HepG2 (cell line): ENCODE data around the gene HNRNPR. TPM values are rescaled to one million over a fixed set of nuclear protein-coding genes. Genes with fewer than 3 reads are reported as not detected.

ENCODE experiments used
- FIP1L1 ChIP-seq: fragments of 200-400 bp; formaldehyde crosslinking; IDR thresholded peaks from 2 replicates; pipeline ENCODE4 v1.6.1; 2018; ENCODE audit warnings: low read depth, mild to moderate bottlenecking, low read length, moderate library complexity, borderline replicate concordance; ENCODE audit not compliant: insufficient read depth
- GATAD2A ChIP-seq: IDR thresholded peaks from 2 replicates; pipeline ENCODE4 v1.6.1; 2016
- HOXA3 ChIP-seq: sonication (generic); formaldehyde crosslinking; IDR thresholded peaks from 2 replicates; pipeline ENCODE4 v1.5.0; 2020; ENCODE audit warnings: missing genetic modification reagents
- MIER2 ChIP-seq: IDR thresholded peaks from 2 replicates; pipeline ENCODE4 v1.6.1; 2016; ENCODE audit warnings: missing biosample characterization, missing genetic modification reagents
- MTF1 ChIP-seq: sonication (generic); formaldehyde crosslinking; IDR thresholded peaks from 2 replicates; pipeline ENCODE4 v1.5.0; 2020; ENCODE audit warnings: missing genetic modification reagents
- NAIF1 ChIP-seq: sonication (generic); formaldehyde crosslinking; IDR thresholded peaks from 2 replicates; pipeline ENCODE4 v1.5.0; 2020; ENCODE audit warnings: mild to moderate bottlenecking, missing genetic modification reagents, borderline replicate concordance
- PAX8 ChIP-seq: sonication (generic); formaldehyde crosslinking; IDR thresholded peaks from 2 replicates; pipeline ENCODE4 v1.8.0; 2022; ENCODE audit warnings: mild to moderate bottlenecking, missing genetic modification reagents, borderline replicate concordance
- PCBP1 ChIP-seq: fragments of 200-400 bp; formaldehyde crosslinking; IDR thresholded peaks from 2 replicates; pipeline ENCODE4 v1.6.1; 2017; ENCODE audit warnings: mild to moderate bottlenecking, low read depth, low read length, borderline replicate concordance
- PHF5A ChIP-seq: IDR thresholded peaks from one replicate; pipeline ENCODE4 v1.6.1; 2018; ENCODE audit warnings: low read depth, missing genetic modification reagents; ENCODE audit not compliant: unreplicated experiment
- SRF ChIP-seq: IDR thresholded peaks from 2 replicates; pipeline ENCODE4 v1.6.1; 2011; ENCODE audit warnings: mild to moderate bottlenecking, low read depth, low read length, moderate library complexity
- STAT5B ChIP-seq: sonication (generic); formaldehyde crosslinking; IDR thresholded peaks from 2 replicates; pipeline ENCODE4 v1.4.0; 2020; ENCODE audit warnings: missing genetic modification reagents
- TEAD3 ChIP-seq: optimal IDR thresholded peaks from 2 replicates; pipeline ENCODE3; 2016; ENCODE audit warnings: borderline replicate concordance
- TRIM24 ChIP-seq: sonication (generic); formaldehyde crosslinking; IDR thresholded peaks from 2 replicates; pipeline ENCODE4 v1.8.0; 2022; ENCODE audit warnings: mild to moderate bottlenecking, missing genetic modification reagents
- ZC3H13 ChIP-seq: sonication (generic); formaldehyde crosslinking; IDR thresholded peaks from 2 replicates; pipeline ENCODE4 v1.8.1; 2023; ENCODE audit warnings: mild to moderate bottlenecking, missing genetic modification reagents, moderate library complexity
- ZKSCAN1 ChIP-seq: fragments of 150-350 bp; IDR thresholded peaks from 2 replicates; pipeline ENCODE4 v1.6.1; 2014; ENCODE audit warnings: low read length
- ZNF546 ChIP-seq: sonication (generic); formaldehyde crosslinking; conservative IDR thresholded peaks from 2 replicates; pipeline ENCODE4 v1.8.1; 2023; ENCODE audit warnings: mild to moderate bottlenecking, missing genetic modification reagents
- ZNF577 ChIP-seq: sonication (generic); formaldehyde crosslinking; IDR thresholded peaks from 2 replicates; pipeline ENCODE4 v1.4.0; 2020; ENCODE audit warnings: mild to moderate bottlenecking, low read depth, missing genetic modification reagents, borderline replicate concordance
- ZNF775 ChIP-seq: sonication (generic); formaldehyde crosslinking; IDR thresholded peaks from 2 replicates; pipeline ENCODE4 v1.4.0; 2020; ENCODE audit warnings: missing genetic modification reagents, mild to moderate bottlenecking, moderate library complexity, borderline replicate concordance
- polyA plus RNA-seq, 8 experiments: library from polyadenylated mRNA; depleted of rRNA in 3 of 8; stranded (reverse) in 7 of 8; unstranded in 1 of 8; fragments of >200 nt; fragmentation: Illumina TruSeq in 4 of 8; extraction: Trizol in 4 of 8; gene quantifications; 2 replicates each; pipeline versions ENCODE4 v1.2.1 to v1.2.3, GENCODE V29; 2011 to 2016; ENCODE audit warnings: low read depth in 4 of 8, missing spikeins in 1 of 8, mixed read lengths in 1 of 8; ENCODE audit not compliant: insufficient read depth in 1 of 8
- total RNA-seq, 5 experiments: library from RNA; depleted of rRNA; stranded (reverse); fragments of >200 nt; fragmentation: Illumina TruSeq; extraction: Trizol; gene quantifications; 2 replicates each; pipeline ENCODE4 v1.2.3, GENCODE V29; 2016; ENCODE audit warnings: low read depth in 1 of 5
- TF ChIP-seq, protein P1 (sequence below): sonication (generic); formaldehyde crosslinking; IDR thresholded peaks from 2 replicates; pipeline ENCODE4 v1.4.0; 2020; ENCODE audit warnings: mild to moderate bottlenecking, missing genetic modification reagents
- TF ChIP-seq, protein P2 (sequence below): sonication (generic); formaldehyde crosslinking; conservative IDR thresholded peaks from 2 replicates; pipeline ENCODE4 v1.4.0; 2020; ENCODE audit warnings: missing genetic modification reagents
- TF ChIP-seq, protein P3 (sequence below): sonication (generic); formaldehyde crosslinking; IDR thresholded peaks from 2 replicates; pipeline ENCODE4 v1.4.0; 2020; ENCODE audit warnings: mild to moderate bottlenecking, low read depth, missing genetic modification reagents
- TF ChIP-seq, protein P4 (sequence below): sonication (generic); formaldehyde crosslinking; IDR thresholded peaks from 2 replicates; pipeline ENCODE4 v1.5.0; 2020; ENCODE audit warnings: mild to moderate bottlenecking, missing genetic modification reagents

HNRNPR gene
- total and polyA plus RNA-seq, 2 of the 13 experiments (the other 11 are each of a cell fraction or from before 2014, with no cell fraction given): 133 to 216 TPM

DNA sequence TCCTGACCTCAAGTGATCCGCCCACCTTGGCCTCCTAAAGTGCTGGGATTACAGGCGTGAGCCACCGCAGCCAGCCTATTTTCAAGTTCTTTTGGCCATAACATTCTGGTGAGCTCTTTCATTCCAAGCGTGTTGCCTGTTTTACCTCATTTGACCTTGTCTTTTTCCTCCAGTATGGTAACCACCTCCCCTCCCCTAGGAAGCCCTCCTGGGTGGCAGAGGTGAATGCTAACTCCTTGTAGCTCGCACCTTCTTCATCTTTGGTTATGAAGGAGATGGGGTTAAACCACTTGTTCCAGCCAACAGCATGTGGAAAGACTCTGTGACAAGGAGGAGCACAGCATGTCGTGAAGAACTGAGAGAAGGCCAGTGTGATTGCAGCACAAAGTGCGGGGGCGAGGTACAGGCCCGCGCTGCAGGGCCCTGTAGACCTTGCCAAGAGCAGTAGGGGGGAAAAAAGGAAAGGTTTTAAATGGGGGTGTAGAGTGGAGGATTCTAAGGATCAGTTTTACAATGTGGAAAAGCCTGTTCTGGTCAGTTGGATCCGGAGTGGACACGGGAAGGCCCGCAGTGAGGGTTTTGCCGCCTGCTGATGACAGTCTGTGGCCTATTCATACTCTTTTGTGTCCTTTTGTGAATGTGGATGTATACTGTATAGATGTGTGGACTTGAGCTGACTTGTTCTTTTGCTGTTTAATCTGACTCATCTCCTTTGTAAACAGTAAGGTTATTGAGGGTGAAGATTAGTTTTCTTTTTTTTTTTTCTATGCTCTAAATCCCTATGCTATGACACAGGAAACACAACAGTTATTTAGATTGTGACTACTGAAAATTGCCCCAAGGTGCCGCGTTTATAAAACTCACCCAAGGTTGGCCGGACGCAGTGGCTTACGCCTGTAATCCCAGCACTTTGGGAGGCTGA lies 33.1 kb upstream of the HNRNPR start (continued):
- TF ChIP-seq PAX8 (CRISPR knock-in tag) (no peak), ZC3H13 (CRISPR knock-in tag) (peak; percentile 37; the same call in 1 of the 2 replicates), PCBP1 (no peak), MIER2 (no peak), TEAD3 (CRISPR knock-in tag) (peak; percentile 29), HOXA3 (CRISPR knock-in tag) (no peak; the same call in 1 of the 2 replicates), FIP1L1 (no peak), ZNF577 (CRISPR knock-in tag) (no peak), TRIM24 (CRISPR knock-in tag) (no peak), PHF5A (no peak), GATAD2A (CRISPR knock-in tag) (peak; percentile 59; the same call in 1 of the 2 replicates), STAT5B (CRISPR knock-in tag) (no peak), SRF (no peak), ZNF775 (CRISPR knock-in tag) (no peak), ZNF546 (CRISPR knock-in tag) (no peak), MTF1 (CRISPR knock-in tag) (no peak), ZKSCAN1 (no peak), NAIF1 (CRISPR knock-in tag) (0 out of 2 replicates have a peak, but pooled peaks have one; percentile 40)
- TF ChIP-seq, protein P1, sequence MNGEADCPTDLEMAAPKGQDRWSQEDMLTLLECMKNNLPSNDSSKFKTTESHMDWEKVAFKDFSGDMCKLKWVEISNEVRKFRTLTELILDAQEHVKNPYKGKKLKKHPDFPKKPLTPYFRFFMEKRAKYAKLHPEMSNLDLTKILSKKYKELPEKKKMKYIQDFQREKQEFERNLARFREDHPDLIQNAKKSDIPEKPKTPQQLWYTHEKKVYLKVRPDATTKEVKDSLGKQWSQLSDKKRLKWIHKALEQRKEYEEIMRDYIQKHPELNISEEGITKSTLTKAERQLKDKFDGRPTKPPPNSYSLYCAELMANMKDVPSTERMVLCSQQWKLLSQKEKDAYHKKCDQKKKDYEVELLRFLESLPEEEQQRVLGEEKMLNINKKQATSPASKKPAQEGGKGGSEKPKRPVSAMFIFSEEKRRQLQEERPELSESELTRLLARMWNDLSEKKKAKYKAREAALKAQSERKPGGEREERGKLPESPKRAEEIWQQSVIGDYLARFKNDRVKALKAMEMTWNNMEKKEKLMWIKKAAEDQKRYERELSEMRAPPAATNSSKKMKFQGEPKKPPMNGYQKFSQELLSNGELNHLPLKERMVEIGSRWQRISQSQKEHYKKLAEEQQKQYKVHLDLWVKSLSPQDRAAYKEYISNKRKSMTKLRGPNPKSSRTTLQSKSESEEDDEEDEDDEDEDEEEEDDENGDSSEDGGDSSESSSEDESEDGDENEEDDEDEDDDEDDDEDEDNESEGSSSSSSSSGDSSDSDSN (CRISPR knock-in tag): 0 out of 2 replicates have a peak, but pooled peaks have one; percentile 15
- TF ChIP-seq, protein P2, sequence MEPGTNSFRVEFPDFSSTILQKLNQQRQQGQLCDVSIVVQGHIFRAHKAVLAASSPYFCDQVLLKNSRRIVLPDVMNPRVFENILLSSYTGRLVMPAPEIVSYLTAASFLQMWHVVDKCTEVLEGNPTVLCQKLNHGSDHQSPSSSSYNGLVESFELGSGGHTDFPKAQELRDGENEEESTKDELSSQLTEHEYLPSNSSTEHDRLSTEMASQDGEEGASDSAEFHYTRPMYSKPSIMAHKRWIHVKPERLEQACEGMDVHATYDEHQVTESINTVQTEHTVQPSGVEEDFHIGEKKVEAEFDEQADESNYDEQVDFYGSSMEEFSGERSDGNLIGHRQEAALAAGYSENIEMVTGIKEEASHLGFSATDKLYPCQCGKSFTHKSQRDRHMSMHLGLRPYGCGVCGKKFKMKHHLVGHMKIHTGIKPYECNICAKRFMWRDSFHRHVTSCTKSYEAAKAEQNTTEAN: no peak
- TF ChIP-seq, protein P3, sequence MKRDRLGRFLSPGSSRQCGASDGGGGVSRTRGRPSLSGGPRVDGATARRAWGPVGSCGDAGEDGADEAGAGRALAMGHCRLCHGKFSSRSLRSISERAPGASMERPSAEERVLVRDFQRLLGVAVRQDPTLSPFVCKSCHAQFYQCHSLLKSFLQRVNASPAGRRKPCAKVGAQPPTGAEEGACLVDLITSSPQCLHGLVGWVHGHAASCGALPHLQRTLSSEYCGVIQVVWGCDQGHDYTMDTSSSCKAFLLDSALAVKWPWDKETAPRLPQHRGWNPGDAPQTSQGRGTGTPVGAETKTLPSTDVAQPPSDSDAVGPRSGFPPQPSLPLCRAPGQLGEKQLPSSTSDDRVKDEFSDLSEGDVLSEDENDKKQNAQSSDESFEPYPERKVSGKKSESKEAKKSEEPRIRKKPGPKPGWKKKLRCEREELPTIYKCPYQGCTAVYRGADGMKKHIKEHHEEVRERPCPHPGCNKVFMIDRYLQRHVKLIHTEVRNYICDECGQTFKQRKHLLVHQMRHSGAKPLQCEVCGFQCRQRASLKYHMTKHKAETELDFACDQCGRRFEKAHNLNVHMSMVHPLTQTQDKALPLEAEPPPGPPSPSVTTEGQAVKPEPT: no peak
- TF ChIP-seq, protein P4, sequence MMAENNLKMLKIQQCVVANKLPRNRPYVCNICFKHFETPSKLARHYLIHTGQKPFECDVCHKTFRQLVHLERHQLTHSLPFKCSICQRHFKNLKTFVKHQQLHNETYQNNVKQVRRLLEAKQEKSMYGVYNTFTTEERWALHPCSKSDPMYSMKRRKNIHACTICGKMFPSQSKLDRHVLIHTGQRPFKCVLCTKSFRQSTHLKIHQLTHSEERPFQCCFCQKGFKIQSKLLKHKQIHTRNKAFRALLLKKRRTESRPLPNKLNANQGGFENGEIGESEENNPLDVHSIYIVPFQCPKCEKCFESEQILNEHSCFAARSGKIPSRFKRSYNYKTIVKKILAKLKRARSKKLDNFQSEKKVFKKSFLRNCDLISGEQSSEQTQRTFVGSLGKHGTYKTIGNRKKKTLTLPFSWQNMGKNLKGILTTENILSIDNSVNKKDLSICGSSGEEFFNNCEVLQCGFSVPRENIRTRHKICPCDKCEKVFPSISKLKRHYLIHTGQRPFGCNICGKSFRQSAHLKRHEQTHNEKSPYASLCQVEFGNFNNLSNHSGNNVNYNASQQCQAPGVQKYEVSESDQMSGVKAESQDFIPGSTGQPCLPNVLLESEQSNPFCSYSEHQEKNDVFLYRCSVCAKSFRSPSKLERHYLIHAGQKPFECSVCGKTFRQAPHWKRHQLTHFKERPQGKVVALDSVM: no peak
